Trophoblast cell (in vitro differentiated cells and primary cell): ENCODE data around the gene MFAP3L. TPM values are rescaled to one million over a fixed set of nuclear protein-coding genes. Genes with fewer than 3 reads are reported as not detected.
A peak's percentile ranks its signal among the peaks of the same experiment; 100 is the strongest.

Experiments used
- DNase-seq, 2 donors: peaks; one replicate each; pipeline ENCODE4 v3.0.0-alpha.2; 2016
- H2AFZ ChIP-seq: 2 replicates; pipeline ENCODE4 v1.6.1; 2013; ENCODE audit warnings: low read length, moderate library complexity, mild to moderate bottlenecking; ENCODE audit not compliant: insufficient read depth, poor library complexity
- H2AK5ac ChIP-seq: 2 replicates; pipeline ENCODE4 v1.6.1; 2013; ENCODE audit warnings: mild to moderate bottlenecking, low read length
- H2BK120ac ChIP-seq: 2 replicates; pipeline ENCODE4 v1.6.1; 2013; ENCODE audit warnings: low read length, mild to moderate bottlenecking, moderate library complexity; ENCODE audit not compliant: insufficient read depth, poor library complexity
- H2BK12ac ChIP-seq: 2 replicates; pipeline ENCODE4 v1.6.1; 2013; ENCODE audit warnings: mild to moderate bottlenecking, low read length, moderate library complexity
- H2BK5ac ChIP-seq: 2 replicates; pipeline ENCODE4 v1.6.1; 2013; ENCODE audit warnings: low read length, low read depth, moderate library complexity, mild to moderate bottlenecking; ENCODE audit not compliant: poor library complexity
- H3K14ac ChIP-seq: 2 replicates; pipeline ENCODE4 v1.6.1; 2013; ENCODE audit warnings: mild to moderate bottlenecking, low read length
- H3K18ac ChIP-seq: 2 replicates; pipeline ENCODE4 v1.6.1; 2013; ENCODE audit warnings: mild to moderate bottlenecking, low read length
- H3K23ac ChIP-seq: 2 replicates; pipeline ENCODE4 v1.6.1; 2013; ENCODE audit warnings: low read length
- H3K27ac ChIP-seq: 2 replicates; pipeline ENCODE4 v1.5.1; 2013; ENCODE audit warnings: low read depth, mild to moderate bottlenecking, inconsistent platforms, low read length, moderate library complexity
- H3K27me3 ChIP-seq: 2 replicates; pipeline ENCODE4 v1.6.1; 2013; ENCODE audit warnings: inconsistent platforms, mild to moderate bottlenecking, low read length, moderate library complexity; ENCODE audit not compliant: insufficient read depth
- H3K36me3 ChIP-seq, 2 experiments: 1 replicate in 1 of 2; 2 replicates in 1 of 2; pipeline ENCODE4 v1.6.1; 2013; ENCODE audit warnings: low read length in 2 of 2, mild to moderate bottlenecking in 2 of 2, moderate library complexity in 1 of 2; ENCODE audit not compliant: insufficient read depth in 2 of 2, control insufficient read depth in 1 of 2
- H3K4ac ChIP-seq: 2 replicates; pipeline ENCODE4 v1.6.1; 2013; ENCODE audit warnings: low read depth, mild to moderate bottlenecking, low read length, moderate library complexity
- H3K4me1 ChIP-seq, 2 experiments: 1 replicate in 1 of 2; 2 replicates in 1 of 2; pipeline ENCODE4 v1.6.1; 2013; ENCODE audit warnings: low read length in 2 of 2, mild to moderate bottlenecking in 2 of 2, moderate library complexity in 1 of 2; ENCODE audit not compliant: insufficient read depth in 2 of 2, control insufficient read depth in 1 of 2
- H3K4me2 ChIP-seq: 2 replicates; pipeline ENCODE4 v1.6.1; 2013; ENCODE audit warnings: inconsistent platforms, mild to moderate bottlenecking, low read length, moderate library complexity
- H3K4me3 ChIP-seq: 2 replicates; pipeline ENCODE4 v1.5.1; 2013; ENCODE audit warnings: mild to moderate bottlenecking, low read depth, low read length, inconsistent platforms
- H3K79me1 ChIP-seq: one replicate; pipeline ENCODE4 v1.6.1; 2013; ENCODE audit warnings: low read length
- H3K79me2 ChIP-seq: 2 replicates; pipeline ENCODE4 v1.6.1; 2013; ENCODE audit warnings: low read length, mild to moderate bottlenecking; ENCODE audit not compliant: control insufficient read depth, insufficient read depth, poor library complexity
- H3K9ac ChIP-seq: 2 replicates; pipeline ENCODE4 v1.6.1; 2013; ENCODE audit warnings: mild to moderate bottlenecking, low read length
- H3K9me3 ChIP-seq: 2 replicates; pipeline ENCODE4 v1.6.1; 2013; ENCODE audit warnings: low read depth, mild to moderate bottlenecking, control low read depth, inconsistent platforms, low read length; ENCODE audit not compliant: insufficient read depth
- H4K12ac ChIP-seq: 2 replicates; pipeline ENCODE4 v1.6.1; 2013; ENCODE audit warnings: low read depth, mild to moderate bottlenecking, low read length, moderate library complexity
- H4K8ac ChIP-seq: 2 replicates; pipeline ENCODE4 v1.6.1; 2013; ENCODE audit warnings: low read depth, mild to moderate bottlenecking, low read length, moderate library complexity
- H4K91ac ChIP-seq: one replicate; pipeline ENCODE4 v1.6.1; 2013; ENCODE audit warnings: low read depth, mild to moderate bottlenecking, low read length, moderate library complexity
- WGBS: extraction: QIAGEN DNeasy Blood & Tissue Kit; methylation state at CpG from one replicate; pipeline ENCODE4 v1.1.7; 2013; ENCODE audit warnings: missing lambda C conversion rate; ENCODE audit not compliant: insufficient read length, insufficient coverage; ENCODE audit errors: extremely low coverage; 5-methylcytosine and 5-hydroxymethylcytosine counted together
- polyA plus RNA-seq: library from polyadenylated mRNA; stranded (reverse); fragments of 200-250 nt; gene quantifications from 2 replicates; pipeline ENCODE4 v1.2.3, GENCODE V29; 2013

MFAP3L gene
- 22.7 and 23.0 TPM in 2 replicates for polyA plus RNA-seq

DNA sequence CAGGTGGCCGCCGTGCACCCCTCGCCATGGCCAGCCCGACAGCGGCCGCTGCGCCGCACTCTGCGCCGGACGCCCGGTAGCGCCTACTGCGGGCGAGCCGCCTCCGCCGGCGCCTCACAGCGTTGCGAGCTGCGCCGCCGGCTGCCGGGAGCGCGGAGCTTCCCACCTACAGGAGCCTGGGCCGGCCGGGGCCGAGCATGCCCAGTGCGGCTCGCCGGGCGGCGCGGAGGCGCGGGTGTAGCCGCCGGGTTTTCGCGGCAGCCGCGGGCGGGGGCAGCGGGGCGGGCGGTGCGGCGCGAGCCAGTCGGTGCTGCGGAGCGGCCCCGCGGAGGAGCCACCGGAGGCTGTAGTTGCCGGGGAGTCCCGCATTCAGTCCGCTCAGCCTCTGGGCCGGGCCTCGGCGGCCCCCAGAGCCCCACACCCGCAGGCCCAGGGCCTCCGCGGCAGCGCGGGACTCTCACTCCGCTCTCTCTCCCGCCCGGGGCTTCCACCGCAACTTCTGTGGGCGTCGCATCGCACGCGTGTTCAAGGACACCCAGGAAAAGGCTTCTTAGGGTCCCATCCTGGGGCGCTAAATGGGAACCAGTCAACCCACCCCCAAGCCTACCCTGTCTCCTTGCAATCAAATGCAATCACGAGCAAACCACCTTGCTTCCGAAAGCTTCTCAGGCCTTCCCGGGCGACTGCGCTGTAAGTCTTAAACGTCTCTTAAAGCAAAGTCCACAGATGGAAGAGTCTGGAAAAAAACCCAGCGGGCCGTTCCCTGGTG is at the start of gene MFAP3L:
Gene MFAP3L, minus strand, starts transcription at position 143 of the 769 bp plus-strand sequence. CDS start 20,518 bp downstream, outside the sequence.
- peak within 1 kb of the TSS; percentile 94 for H3K18ac ChIP-seq
- H3K9me3 ChIP-seq, result no peaks in the 10 kb centered on the region
- H2AFZ ChIP-seq, result peak within 1 kb of the TSS; percentile 98
- peak; percentile 89 to 95 for DNase-seq
- peaks cover 0 to 2% of the 10 kb centered on the region in 2 experiments for H3K36me3 ChIP-seq
- H3K23ac ChIP-seq, result no peak within 1 kb of the TSS
- H4K8ac ChIP-seq, result peak within 1 kb of the TSS; percentile 91
- H2AK5ac ChIP-seq, result no peak within 1 kb of the TSS
- H4K12ac ChIP-seq, result peak within 1 kb of the TSS; percentile 95
- H3K4me2 ChIP-seq, result peak within 1 kb of the TSS; percentile 100
- H3K27ac ChIP-seq, result peak within 1 kb of the TSS; percentile 84
- H2BK120ac ChIP-seq, result peak within 1 kb of the TSS; percentile 93
- WGBS, result no CpG with 5 or more reads among the region's 86 CpGs
- H3K79me1 ChIP-seq, result peaks cover 16% of the 10 kb centered on the region
- H3K4ac ChIP-seq, result peak within 1 kb of the TSS; percentile 99
- peak within 1 kb of the TSS; percentile 89 for H3K4me3 ChIP-seq
- H4K91ac ChIP-seq, result peak within 1 kb of the TSS; percentile 97
- peak within 1 kb of the TSS; percentile 75 for H2BK12ac ChIP-seq
- H3K9ac ChIP-seq, result peak within 1 kb of the TSS; percentile 93
- no peaks in the 10 kb centered on the region for H3K27me3 ChIP-seq
- H3K4me1 ChIP-seq, result peaks cover 4 to 7% of the 10 kb centered on the region in 2 experiments
- H3K79me2 ChIP-seq, result peaks cover 14% of the 10 kb centered on the region
- H2BK5ac ChIP-seq, result peak within 1 kb of the TSS; percentile 96
- peak within 1 kb of the TSS; percentile 98 for H3K14ac ChIP-seq

DNA sequence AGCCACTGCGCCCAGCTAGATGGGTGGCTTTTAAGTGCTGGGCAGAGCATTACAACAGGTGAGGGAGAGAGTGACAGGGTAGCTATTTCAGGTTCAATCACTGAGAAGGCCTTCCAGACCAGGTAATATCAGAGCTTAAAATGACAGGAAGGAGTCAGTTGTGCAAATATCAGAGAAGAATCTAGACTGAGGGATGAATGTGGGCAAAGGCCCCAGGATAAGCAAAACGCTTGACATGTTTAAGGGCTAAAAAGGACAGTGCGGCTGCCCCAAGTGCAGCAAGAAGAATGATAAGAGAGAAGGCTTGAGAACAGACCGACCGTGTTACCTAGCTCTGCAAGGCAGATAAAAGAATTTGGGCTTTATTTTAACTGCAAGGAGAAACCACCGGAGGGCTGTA is 45.0 kb upstream of the MFAP3L start:
- Histone ChIP-seq H3K27ac (no peak overlapping the region), H2AK5ac (no peak overlapping the region), H2BK5ac (no peak overlapping the region), H3K36me3 (peaks cover 14 to 19% of the 10 kb centered on the region in 2 experiments), H3K18ac (no peak overlapping the region), H3K4me3 (no peak overlapping the region), H4K91ac (no peak overlapping the region), H4K12ac (no peak overlapping the region), H3K9ac (no peak overlapping the region), H3K4ac (no peak overlapping the region), H3K27me3 (no peaks in the 10 kb centered on the region), H2BK12ac (no peak overlapping the region), H4K8ac (no peak overlapping the region), H3K79me2 (no peaks in the 10 kb centered on the region), H3K23ac (no peak overlapping the region), H3K4me2 (no peak overlapping the region), H3K79me1 (no peaks in the 10 kb centered on the region), H2BK120ac (no peak overlapping the region), H3K14ac (no peak overlapping the region), H3K4me1 (no peaks in the 10 kb centered on the region), H3K9me3 (no peaks in the 10 kb centered on the region), H2AFZ (no peak overlapping the region)
- no CpG with 5 or more reads among the region's 6 CpGs for WGBS
- peak; percentile 81 to 86 for DNase-seq

DNA sequence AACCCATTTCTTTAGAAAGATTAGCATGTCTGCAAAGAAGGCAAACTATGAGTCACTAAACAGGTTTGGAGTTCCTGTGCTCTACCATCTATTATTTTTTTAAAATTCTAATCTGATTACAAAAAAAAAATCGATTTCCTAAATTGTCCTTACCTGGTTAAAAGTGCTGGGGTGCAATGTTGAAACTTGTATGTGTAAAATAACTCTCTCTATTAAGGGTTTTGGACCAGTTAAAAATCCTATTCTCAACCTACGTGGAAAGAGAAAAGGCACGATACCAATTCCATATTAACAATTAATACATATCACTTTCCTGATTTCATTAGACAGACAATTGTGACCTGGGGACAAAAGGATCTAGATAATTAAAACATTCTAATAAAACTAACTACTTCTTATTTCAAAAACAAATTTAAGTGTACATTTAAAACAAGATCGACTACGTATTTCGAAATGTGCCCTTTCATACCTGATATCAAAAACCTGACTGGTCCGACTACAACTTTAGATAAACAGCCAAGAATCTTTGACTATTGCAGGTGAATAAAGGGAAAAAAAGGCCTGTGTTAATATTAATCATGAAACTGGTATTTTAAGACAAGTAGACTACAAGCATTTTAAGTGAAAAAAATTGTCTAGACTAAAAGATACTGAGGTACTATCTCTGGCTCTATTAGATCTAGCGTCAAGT is 42.4 kb upstream of the MFAP3L start:
- Histone ChIP-seq H3K79me2 (no peaks in the 10 kb centered on the region), H3K4me1 (no peaks in the 10 kb centered on the region), H2AK5ac (no peak overlapping the region), H2BK120ac (no peak overlapping the region), H4K12ac (no peak overlapping the region), H2BK5ac (no peak overlapping the region), H3K79me1 (no peaks in the 10 kb centered on the region), H3K4ac (no peak overlapping the region), H3K4me3 (no peak overlapping the region), H4K8ac (no peak overlapping the region), H3K27me3 (no peaks in the 10 kb centered on the region), H4K91ac (no peak overlapping the region), H3K9ac (no peak overlapping the region), H3K36me3 (peaks cover 12 to 15% of the 10 kb centered on the region in 2 experiments), H3K27ac (no peak overlapping the region), H3K14ac (no peak overlapping the region), H3K23ac (no peak overlapping the region), H3K4me2 (no peak overlapping the region), H2BK12ac (no peak overlapping the region), H3K18ac (no peak overlapping the region), H2AFZ (no peak overlapping the region), H3K9me3 (no peaks in the 10 kb centered on the region)
- WGBS, result no CpG with 5 or more reads among the region's 8 CpGs
- DNase-seq, result no peak

DNA sequence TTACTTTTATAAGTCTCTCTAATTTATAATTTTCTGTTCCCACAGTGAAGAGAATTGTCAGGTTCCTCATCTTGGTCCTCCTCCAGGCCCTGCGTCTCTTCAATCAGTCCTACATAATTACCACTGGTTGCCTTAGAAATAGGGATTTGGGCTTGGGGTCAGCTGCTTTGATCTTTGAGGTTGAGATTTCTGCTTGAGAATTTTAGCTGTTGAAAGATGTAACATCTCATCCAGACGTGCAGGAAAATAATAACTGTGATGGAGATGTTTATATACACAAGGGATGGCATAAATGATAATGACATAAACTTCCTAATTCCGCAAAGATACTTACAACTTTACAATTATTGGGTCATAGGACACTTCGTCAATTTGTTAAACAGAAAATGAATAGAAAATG is 33.2 kb upstream of the MFAP3L start:
- Histone ChIP-seq H2BK5ac (no peak overlapping the region), H3K9me3 (no peaks in the 10 kb centered on the region), H3K27me3 (no peaks in the 10 kb centered on the region), H3K36me3 (peaks cover 8 to 11% of the 10 kb centered on the region in 2 experiments), H3K79me1 (no peaks in the 10 kb centered on the region), H3K79me2 (no peaks in the 10 kb centered on the region), H2AK5ac (no peak overlapping the region), H3K9ac (no peak overlapping the region), H4K8ac (no peak overlapping the region), H2BK120ac (no peak overlapping the region), H3K4me3 (no peak overlapping the region), H2BK12ac (no peak overlapping the region), H3K4ac (no peak overlapping the region), H3K18ac (no peak overlapping the region), H4K12ac (no peak overlapping the region), H3K4me1 (no peaks in the 10 kb centered on the region), H3K23ac (no peak overlapping the region), H2AFZ (no peak overlapping the region), H3K27ac (no peak overlapping the region), H3K4me2 (no peak overlapping the region), H4K91ac (no peak overlapping the region), H3K14ac (no peak overlapping the region)
- WGBS, result no CpG with 5 or more reads among the region's 4 CpGs
- no peak for DNase-seq
